Esophagus mucosa (tissue), 1 donor: ENCODE data around the gene TPM2. TPM values are rescaled to one million over a fixed set of nuclear protein-coding genes. Genes with fewer than 3 reads are reported as not detected.

ENCODE experiments used
- ATAC-seq: fragments of 200-7000 bp; cut with Tn5 transposase; one replicate; pipeline ENCODE4 v1.9.1; 2020
- total RNA-seq: library from RNA; stranded (reverse); gene quantifications from one replicate; pipeline ENCODE4 v1.2.4, GENCODE V29; 2023
- donor health status: DM: yes; HTN: yes; CAD: no.

TPM2 gene
- total RNA-seq, 1 donor from 2014 or later, result 31.2 TPM

DNA sequence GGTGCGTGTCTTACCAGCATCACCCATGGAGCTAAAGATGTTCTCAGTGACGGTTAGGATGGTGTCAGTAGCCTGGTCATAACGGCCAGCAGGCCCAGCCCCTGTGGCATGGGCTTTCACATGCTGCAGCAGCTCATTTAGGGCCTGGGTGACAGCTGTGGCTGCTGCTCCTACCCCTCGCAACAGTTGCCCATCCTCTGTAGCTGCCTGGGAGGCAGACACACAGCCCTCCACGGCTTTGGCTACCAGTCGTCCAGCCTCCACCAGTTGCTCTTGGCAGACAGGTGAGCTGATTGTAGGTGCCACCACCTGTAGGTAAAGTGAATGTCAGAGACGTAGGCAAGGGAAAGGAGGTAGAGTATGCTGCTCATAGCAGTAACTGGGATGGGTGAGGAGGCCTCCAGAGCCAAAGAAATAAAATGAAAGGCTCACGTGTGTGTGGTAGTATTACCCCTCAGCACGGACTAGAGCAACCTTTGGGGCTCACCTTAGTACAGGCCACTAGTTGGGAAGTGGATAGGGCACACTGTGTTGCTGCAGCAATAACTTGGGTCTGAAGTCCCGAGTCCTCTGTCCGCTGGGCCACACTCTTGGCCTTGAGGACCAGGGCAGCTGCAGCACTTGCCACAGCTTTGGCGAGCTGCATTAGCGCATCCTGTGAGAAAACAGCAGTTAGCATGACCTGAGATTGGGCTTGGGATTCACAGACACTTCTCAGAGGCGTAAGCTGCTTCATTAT, 27.6 kb upstream of the TPM2 start:
- ATAC-seq, result no peak

- ATAC-seq, result no peak
Measured at GRCh38 chr9:35716230-35716629, 26.5 kb upstream of the TPM2 start.

DNA sequence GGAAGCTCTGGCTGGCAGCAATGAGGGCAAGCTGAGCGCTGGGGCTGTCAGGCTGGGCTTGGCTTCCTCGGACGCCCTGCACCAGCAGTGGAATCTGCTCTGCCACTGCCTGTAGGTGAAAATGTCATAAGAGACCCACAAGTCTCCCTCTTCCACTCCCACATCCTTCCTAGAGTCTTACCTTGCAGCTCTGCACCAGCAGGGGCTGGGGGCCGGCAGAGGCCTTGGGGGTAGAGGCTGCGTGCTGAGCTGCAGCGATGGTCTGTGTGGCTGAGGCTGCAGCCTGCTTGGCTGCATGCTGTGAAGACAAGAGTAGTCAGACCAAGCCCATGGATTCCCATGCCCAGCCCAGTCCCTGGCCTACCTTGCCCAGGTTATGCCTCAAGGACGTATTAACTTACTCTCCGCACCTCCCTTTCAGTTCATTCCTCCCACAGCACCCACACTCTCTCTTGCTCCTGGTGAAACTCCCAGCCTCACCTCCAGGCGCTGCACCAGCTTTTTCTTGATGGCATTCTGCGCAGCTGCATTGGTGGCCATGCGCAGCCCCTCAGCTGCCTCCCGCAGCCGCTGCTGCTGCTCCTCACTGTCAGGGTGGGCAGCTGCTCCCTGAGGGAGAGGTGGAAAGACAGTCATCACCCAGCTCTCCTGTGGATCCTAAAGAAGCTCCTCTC, 25.0 kb upstream of the TPM2 start:
- ATAC-seq, result no peak

DNA sequence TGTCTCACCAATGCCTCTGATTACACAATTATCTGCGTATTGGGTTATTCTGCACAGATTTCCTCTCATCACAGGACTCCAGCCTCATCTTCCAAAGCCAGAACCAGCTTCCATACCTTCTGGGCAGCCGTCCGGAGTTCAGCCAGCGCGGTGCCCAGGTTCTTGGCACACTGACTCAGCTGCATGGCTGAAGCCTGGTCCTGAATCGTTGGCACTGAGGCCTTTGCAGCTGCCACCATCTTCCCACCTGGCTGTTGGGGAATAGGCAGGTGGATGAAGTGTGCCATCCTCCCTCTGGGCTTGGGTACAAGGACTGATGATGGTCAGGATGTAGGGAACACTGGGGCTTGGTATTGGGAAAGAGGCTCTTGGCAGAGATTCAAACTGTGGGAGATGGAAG, 24.4 kb upstream of the TPM2 start:
- ATAC-seq, result no peak

DNA sequence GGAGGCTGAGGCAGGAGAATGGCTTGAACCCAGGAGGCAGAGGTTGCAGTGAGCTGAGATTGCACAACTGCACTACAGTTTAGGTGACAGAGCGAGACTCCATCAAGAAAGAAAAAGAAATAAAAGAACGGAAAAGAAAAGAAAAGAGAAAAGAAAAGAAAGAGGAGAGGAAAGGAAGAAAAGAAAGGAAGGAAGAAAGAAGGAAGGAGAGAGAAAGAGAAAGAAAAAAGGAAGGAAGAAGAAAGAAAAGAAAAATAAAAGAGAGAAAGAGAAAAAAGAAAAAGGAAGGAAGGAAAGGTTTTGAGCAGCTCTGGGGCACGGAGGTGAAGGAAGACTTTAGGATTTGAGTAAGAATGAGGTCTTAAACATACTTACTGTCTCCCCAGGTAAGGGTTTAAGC, 23.9 kb upstream of the TPM2 start:
- ATAC-seq, result no peak

GRCh38 chr9:35712762-35713400, 23.2 kb upstream of the TPM2 start:
- ATAC-seq, result no peak

DNA sequence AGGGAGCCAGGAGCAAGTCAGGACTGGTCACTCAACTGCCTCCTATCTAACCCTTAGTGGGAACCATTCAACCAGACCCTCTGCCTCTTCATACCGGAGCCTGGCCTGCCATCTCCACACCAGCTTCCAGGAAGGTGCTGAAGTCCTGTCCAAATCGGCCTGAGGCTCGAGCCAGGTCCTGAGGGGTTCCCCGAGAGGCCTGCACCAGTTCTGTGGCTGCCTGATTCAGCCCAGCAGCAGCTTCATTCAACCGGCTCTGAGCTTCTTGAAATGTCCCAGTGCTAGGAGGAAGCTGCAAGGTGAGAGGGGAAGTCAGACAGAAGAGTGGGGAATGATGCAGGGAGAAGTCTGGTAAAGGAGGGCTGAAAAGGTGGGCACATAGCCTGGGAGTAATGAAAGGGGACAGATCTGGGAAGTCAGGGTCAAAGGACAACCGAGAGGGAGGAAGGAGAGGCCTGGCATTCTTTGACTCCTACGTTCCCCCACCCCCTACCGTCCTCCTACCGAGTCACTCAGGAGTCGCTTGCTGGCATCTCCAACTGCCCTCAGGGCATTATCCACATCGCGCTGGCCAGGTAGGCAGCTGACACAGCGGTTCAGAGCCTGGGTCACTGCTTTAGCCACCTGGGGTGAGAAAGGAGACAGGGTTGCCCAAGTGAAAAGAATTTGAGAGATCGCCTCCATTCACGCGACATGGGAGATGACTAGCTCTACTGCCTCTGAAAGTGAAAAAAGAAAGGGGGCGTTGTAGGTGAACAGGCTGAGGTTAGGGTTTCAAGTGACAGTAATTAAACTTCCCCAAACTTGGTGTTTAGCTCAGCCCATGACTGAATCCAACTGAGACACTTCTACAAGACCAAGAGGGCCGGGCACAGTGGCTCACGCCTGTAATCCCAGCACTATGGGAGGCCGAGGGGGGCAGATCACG, 22.0 kb upstream of the TPM2 start:
- ATAC-seq, result no peak

DNA sequence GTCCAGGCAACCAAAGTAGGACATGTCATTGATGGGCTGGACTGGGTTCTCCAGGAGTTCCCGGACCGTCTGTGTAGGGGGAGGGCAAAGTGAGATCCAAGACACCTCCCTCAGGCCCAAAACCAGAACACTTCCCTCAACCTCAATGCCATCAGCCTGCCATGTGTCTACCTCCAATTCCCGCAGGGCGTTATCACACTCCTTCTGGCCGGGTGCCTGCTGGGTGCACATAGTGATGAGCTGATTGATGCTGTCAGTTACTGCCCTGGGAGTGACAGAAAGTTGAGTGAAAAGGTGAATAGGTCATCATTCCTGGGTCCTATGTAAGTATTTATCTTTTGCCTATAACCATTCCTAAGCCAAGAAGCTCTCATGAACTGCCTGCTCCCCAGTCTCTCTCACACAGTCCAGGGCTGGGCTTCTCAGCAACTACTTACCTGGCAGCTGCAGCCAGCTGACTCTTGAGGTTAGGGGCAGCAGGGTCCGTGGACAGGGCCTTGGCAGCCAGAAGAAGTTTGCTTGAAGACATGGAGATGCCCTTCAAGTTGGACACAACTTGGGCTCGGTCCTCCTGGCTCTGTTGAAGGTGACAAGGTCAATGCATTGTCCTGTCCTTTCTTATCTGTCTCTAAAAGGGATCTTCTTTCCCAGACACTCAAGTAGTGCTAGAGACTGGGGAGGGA, 21.2 kb upstream of the TPM2 start:
- no peak for ATAC-seq

- ATAC-seq, result no peak
Measured at GRCh38 chr9:35708146-35708545, 18.4 kb upstream of the TPM2 start.

DNA sequence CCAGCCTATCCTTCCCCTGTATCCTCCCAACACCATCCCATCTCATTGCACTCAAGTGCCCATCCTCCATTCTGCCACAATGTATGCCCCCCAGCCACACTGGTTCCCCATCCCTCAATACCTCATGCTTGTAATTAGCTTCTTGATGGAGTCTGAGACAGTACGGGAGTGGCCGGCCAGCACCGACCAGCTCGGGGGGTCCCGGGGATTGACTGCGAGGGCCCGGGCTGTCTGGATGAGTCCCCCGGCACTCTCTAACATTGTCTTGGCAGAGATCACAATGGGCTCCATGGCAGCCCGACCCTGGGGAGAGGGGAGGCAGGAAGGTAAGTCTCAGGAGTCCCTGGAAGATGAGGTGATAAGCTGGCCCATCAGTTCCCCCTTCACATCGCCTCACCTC, 17.2 kb upstream of the TPM2 start:
- no peak for ATAC-seq

GRCh38 chr9:35705836-35706430, 16.2 kb upstream of the TPM2 start:
- ATAC-seq, result peak; percentile 9

DNA sequence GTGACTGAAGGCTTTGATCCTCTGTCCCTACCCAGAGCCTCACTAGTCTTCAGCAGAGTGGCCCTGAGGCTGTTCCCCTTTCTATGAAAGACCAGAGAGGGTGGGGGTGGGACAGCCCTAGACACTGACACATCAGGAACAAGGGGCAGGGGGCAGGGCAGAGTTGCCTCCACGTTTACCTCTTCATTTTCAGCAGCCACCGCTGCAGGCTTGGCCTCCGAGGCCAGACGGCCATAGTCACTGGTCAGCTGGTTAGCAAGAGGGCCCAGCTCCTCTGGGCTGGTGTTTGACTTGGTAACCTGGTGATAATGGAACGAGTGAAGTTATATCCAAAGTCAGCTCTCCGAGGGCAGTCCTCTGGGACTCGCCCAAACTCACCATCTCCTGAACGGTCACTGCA, 15.6 kb upstream of the TPM2 start:
- ATAC-seq, result no peak

DNA sequence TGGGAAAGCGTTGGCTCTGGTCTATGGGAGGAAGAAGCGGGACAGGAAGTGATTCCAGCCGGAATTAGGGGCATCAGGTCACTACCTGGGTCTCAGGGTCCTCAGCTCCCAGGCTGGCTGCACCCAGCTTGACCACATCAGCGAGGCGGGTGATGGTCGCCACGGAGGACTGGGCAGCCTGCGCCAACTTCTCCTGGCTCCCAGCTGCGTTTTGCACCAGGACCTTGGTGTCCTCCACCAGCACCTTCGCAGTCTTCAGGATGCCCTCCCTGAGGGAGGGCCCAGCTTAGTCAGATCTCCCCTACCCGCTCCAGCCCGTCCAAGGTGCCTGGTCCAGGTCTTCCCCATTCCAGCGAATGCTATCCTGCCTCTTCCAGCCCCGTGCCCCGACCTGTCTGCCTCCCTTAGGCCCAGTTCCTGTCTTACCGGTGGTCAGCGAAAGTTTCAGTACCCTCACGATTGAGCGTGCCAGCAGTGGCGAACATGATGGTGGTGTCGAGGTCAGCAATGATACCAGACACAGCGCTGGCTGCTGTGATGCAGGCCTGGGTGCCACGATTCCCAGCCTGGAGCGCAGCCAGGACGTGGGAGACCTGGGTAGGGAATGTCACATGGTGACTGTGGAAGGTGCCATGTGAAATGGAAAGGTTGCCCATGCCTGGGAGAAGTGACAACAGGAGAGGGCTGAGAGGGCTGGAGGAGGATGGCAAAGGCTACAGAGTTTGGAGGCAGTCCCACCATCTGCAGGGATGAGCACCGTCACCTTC, 14.4 kb upstream of the TPM2 start:
- ATAC-seq, result no peak

GRCh38 chr9:35702696-35703095, 13.0 kb upstream of the TPM2 start:
- no peak for ATAC-seq

GRCh38 chr9:35700942-35701341, 11.2 kb upstream of the TPM2 start:
- no peak for ATAC-seq

DNA sequence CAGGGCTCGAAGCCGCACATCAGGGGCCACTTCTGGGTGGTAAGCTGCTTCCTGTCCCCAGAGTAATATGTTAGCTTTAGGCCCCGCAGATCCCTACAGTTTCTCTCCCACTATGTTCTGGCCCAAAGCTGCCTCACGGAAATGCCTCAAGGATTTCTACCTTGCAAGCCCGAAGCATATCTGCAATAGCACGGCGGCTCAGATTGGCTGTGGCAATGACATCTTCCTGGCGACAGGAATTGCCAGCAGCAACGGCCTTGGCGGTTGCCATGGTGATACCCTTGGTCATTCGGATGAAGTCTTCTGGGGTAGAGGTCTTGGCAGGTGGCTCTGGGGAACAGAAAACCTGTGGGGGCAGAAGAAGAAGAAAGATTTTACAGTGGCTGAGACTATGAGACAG, 10.3 kb upstream of the TPM2 start:
- no peak for ATAC-seq

- no peak for ATAC-seq
Measured at GRCh38 chr9:35698231-35698630, 8.5 kb upstream of the TPM2 start.

- ATAC-seq, result peak; percentile 26
Measured at GRCh38 chr9:35697486-35697885, 7.8 kb upstream of the TPM2 start.

- ATAC-seq, result peak; percentile 55
Measured at GRCh38 chr9:35696520-35697215, 6.9 kb upstream of the TPM2 start.

GRCh38 chr9:35695943-35696401, 6.2 kb upstream of the TPM2 start:
- no peak for ATAC-seq
